ENCODE results near the gene MBL2.

GRCh38 chr10:52742731-52743130 lies 29.9 kb downstream of the MBL2 start:
- TF ChIP-seq RARB (CRISPR knock-in tag; IDR thresholded peaks at IDR 0.05) (no peak), ZNF70 (CRISPR knock-in tag; IDR thresholded peaks at IDR 0.05) (no peak), CREB5 (CRISPR knock-in tag; IDR thresholded peaks at IDR 0.05; ENCODE audit: low read depth) (no peak), ARNTL (CRISPR knock-in tag; IDR thresholded peaks at IDR 0.05; ENCODE audit: borderline replicate concordance, low read depth) (no peak), CSDC2 (CRISPR knock-in tag; IDR thresholded peaks at IDR 0.05) (no peak)

Measured in SK-N-SH treated with all-trans-retinoic acid at 6 μM for 48 hours (cell line).